K562 (cell line): ENCODE measurements around the gene OR4B1. TPM values are rescaled to one million over a fixed set of nuclear protein-coding genes. Genes with fewer than 3 reads are reported as not detected.
A peak's percentile ranks its signal among the peaks of the same experiment; 100 is the strongest.

Experiments
- ATAC-seq: fragments of 200-7000 bp; cut with Tn5 transposase; 3 replicates; pipeline ENCODE4 v1.9.1; 2020; ENCODE audit warnings: moderate library complexity
- Bru-seq: library from RNA; stranded (reverse); fragments of 400-500 nt; gene quantifications from one replicate; lab custom pipeline; 2021; lab: Mats Ljungman, UMichigan
- BruChase-seq, 2 experiments: library from RNA; stranded (reverse); fragments of 400-500 nt; gene quantifications; one replicate each; lab custom pipeline; 2021; lab: Mats Ljungman, UMichigan
- BruUV-seq: library from RNA; stranded (reverse); fragments of 400-500 nt; replicated peaks from 2 replicates; lab custom pipeline; 2021; lab: Mats Ljungman, UMichigan
- CTCF ChIA-PET: fragments of 300-600 bp; formaldehyde crosslinking; extraction: SDS; loops from one replicate; lab custom pipeline; 2021; ENCODE audit warnings: low intra/inter-chr PET ratio; lab: Yijun Ruan, JAX
- POLR2A ChIA-PET: fragments of 300-600, 350-650 bp; sonication (Branson Sonifier 250); formaldehyde crosslinking; extraction: SDS; loops from one replicate; lab custom pipeline; 2021; ENCODE audit warnings: antibody characterized with exemption, inconsistent platforms; lab: Yijun Ruan, JAX
- DNase-seq, 4 experiments: peaks; one replicate each; pipeline versions ENCODE4 v3.0.0 to v3.0.0-alpha.2; 2011 to 2018; ENCODE audit warnings: low spot score in 3 of 4, mixed read lengths in 3 of 4; ENCODE audit errors: extremely low read depth in 1 of 4
- FAIRE-seq: peaks from 2 replicates; lab custom pipeline; 2011; peaks lifted over from hg19 to GRCh38; lab: Jason Lieb, UNC
- H2AFZ ChIP-seq: 2 replicates; pipeline ENCODE4 v1.6.0; 2011; ENCODE audit warnings: low read depth, low read length, control low read depth, inconsistent platforms
- H3K27ac ChIP-seq: fragments of 200-600 bp; 3 replicates; pipeline ENCODE4 v1.8.0; 2011; ENCODE audit warnings: low read depth, mild to moderate bottlenecking, control low read depth, inconsistent platforms, low read length, moderate library complexity, mixed read lengths; ENCODE audit errors: extremely low read depth
- H3K27me3 ChIP-seq, 2 experiments: fragments of 300-600 bp in 1 of 2; 2 replicates in 1 of 2; 3 replicates in 1 of 2; pipeline versions ENCODE4 v1.6.0 to v1.8.0; 2011; ENCODE audit warnings: inconsistent platforms in 2 of 2, low read length in 2 of 2, mild to moderate bottlenecking in 1 of 2, mixed read lengths in 1 of 2, moderate library complexity in 1 of 2; ENCODE audit not compliant: control insufficient read depth in 2 of 2, insufficient read depth in 2 of 2
- H3K36me3 ChIP-seq: fragments of 300-600 bp; 3 replicates; pipeline ENCODE4 v1.8.0; 2011; ENCODE audit warnings: mild to moderate bottlenecking, low read length, inconsistent platforms; ENCODE audit not compliant: control insufficient read depth, insufficient read depth
- H3K4me1 ChIP-seq, 2 experiments: fragments of 200-600 bp in 1 of 2; replicated peaks in 1 of 2; 2 replicates in 1 of 2; 3 replicates in 1 of 2; pipeline versions ENCODE4 v1.5.1 to v1.8.0; 2011; ENCODE audit warnings: inconsistent platforms in 2 of 2, low read length in 2 of 2, mild to moderate bottlenecking in 1 of 2, mixed read lengths in 1 of 2, moderate library complexity in 1 of 2; ENCODE audit not compliant: control insufficient read depth in 2 of 2, insufficient read depth in 2 of 2
- H3K4me2 ChIP-seq: 2 replicates; pipeline ENCODE4 v1.6.1; 2011; ENCODE audit warnings: low read length, control low read depth, inconsistent platforms, mixed read lengths; ENCODE audit not compliant: insufficient read depth
- H3K4me3 ChIP-seq: fragments of 200-600 bp; sonication (generic), shearing (Covaris generic); 2 replicates; pipeline ENCODE4 v1.5.1; 2016; ENCODE audit warnings: control low read depth, inconsistent platforms
- H3K79me2 ChIP-seq: fragments of 200-600 bp; 3 replicates; pipeline ENCODE4 v1.8.0; 2011; ENCODE audit warnings: low read length, inconsistent platforms; ENCODE audit not compliant: control insufficient read depth, insufficient read depth
- H3K9ac ChIP-seq, 2 experiments: 2 replicates each; pipeline versions ENCODE4 v1.6.0 to v1.6.1; 2011; ENCODE audit warnings: low read depth in 2 of 2, low read length in 2 of 2, control low read depth in 1 of 2, inconsistent platforms in 1 of 2, mild to moderate bottlenecking in 1 of 2, mixed read lengths in 1 of 2; ENCODE audit not compliant: insufficient read depth in 1 of 2
- H3K9me1 ChIP-seq: one replicate; pipeline ENCODE4 v1.6.0; 2011; ENCODE audit warnings: inconsistent platforms, mild to moderate bottlenecking, low read length, moderate library complexity; ENCODE audit not compliant: control insufficient read depth, insufficient read depth
- H3K9me3 ChIP-seq: replicated peaks from 2 replicates; pipeline ENCODE4 v1.5.1; 2011; ENCODE audit warnings: low read depth, low read length, inconsistent platforms; ENCODE audit not compliant: control insufficient read depth, insufficient read depth
- H4K20me1 ChIP-seq: replicated peaks from 2 replicates; pipeline ENCODE4 v1.6.1; 2011; ENCODE audit warnings: low read length, inconsistent platforms, mixed read lengths; ENCODE audit not compliant: control insufficient read depth, insufficient read depth
- C11orf30 ChIP-seq: fragments of 450-650 bp; IDR thresholded peaks from 2 replicates; pipeline ENCODE4 v1.6.1; 2016; ENCODE audit warnings: low read depth, mild to moderate bottlenecking
- DACH1 ChIP-seq: fragments of 450-650 bp; IDR thresholded peaks from 2 replicates; pipeline ENCODE4 v1.6.1; 2018; ENCODE audit not compliant: partially characterized antibody
- EHMT2 ChIP-seq: fragments of 450-650 bp; IDR thresholded peaks from 2 replicates; pipeline ENCODE4 v1.6.1; 2018; ENCODE audit warnings: antibody characterized with exemption
- FIP1L1 ChIP-seq: fragments of 200-400 bp; formaldehyde crosslinking; IDR thresholded peaks from 2 replicates; pipeline ENCODE4 v1.6.1; 2018; ENCODE audit warnings: mild to moderate bottlenecking, low read depth, low read length; ENCODE audit not compliant: poor library complexity, severe bottlenecking
- HDAC8 ChIP-seq: fragments of 450-650 bp; IDR thresholded peaks from 2 replicates; pipeline ENCODE4 v1.6.1; 2016; ENCODE audit warnings: mild to moderate bottlenecking, missing genetic modification characterization, moderate library complexity, missing compliant biosample characterization
- HOXB6 ChIP-seq: fragments of 250-450 bp; sonication (Bioruptor Pico); IDR thresholded peaks from 2 replicates; pipeline ENCODE4 v1.5.1; 2022; ENCODE audit warnings: mild to moderate bottlenecking, borderline replicate concordance
- KDM5B ChIP-seq: fragments of 200-600 bp; sonication (generic); IDR thresholded peaks from 2 replicates; pipeline ENCODE4 v1.6.1; 2012; ENCODE audit warnings: low read depth, mild to moderate bottlenecking, moderate library complexity, low read length, control low read depth, inconsistent platforms; ENCODE audit not compliant: insufficient replicate concordance
- MAZ ChIP-seq, 2 experiments: fragments of 450-650 bp in 1 of 2; sonication (generic) in 1 of 2; formaldehyde crosslinking; IDR thresholded peaks in 1 of 2; conservative IDR thresholded peaks in 1 of 2; 2 replicates each; pipeline versions ENCODE4 v1.4.0 to v1.5.0; 2020; ENCODE audit warnings: mild to moderate bottlenecking in 1 of 2, missing genetic modification reagents in 1 of 2
- NR4A1 ChIP-seq, 2 experiments: fragments of 250-450 bp in 1 of 2; fragments of 450-650 bp in 1 of 2; sonication (Bioruptor Pico) in 1 of 2; IDR thresholded peaks; 2 replicates each; pipeline versions ENCODE4 v1.4.0 to v1.6.1; 2016 to 2020; ENCODE audit warnings: mild to moderate bottlenecking in 2 of 2, missing compliant biosample characterization in 1 of 2, missing genetic modification characterization in 1 of 2, moderate library complexity in 1 of 2
- RBFOX2 ChIP-seq: fragments of 200-400 bp; formaldehyde crosslinking; IDR thresholded peaks from 2 replicates; pipeline ENCODE4 v1.6.1; 2017; ENCODE audit warnings: low read depth, mild to moderate bottlenecking, low read length, moderate library complexity
- RHOXF2B ChIP-seq: fragments of 250-450 bp; sonication (Bioruptor Pico); conservative IDR thresholded peaks from 2 replicates; pipeline ENCODE4 v1.5.1; 2021
- XRCC5 ChIP-seq: fragments of 200-400 bp; formaldehyde crosslinking; IDR thresholded peaks from 2 replicates; pipeline ENCODE4 v1.6.1; 2017; ENCODE audit warnings: low read depth, mild to moderate bottlenecking, low read length
- ZNF143 ChIP-seq: sonication (generic); formaldehyde crosslinking; IDR thresholded peaks from 2 replicates; pipeline ENCODE4 v1.9.0; 2022; ENCODE audit warnings: mild to moderate bottlenecking, missing genetic modification reagents
- ZNF174 ChIP-seq: fragments of 250-450 bp; sonication (Bioruptor Pico); IDR thresholded peaks from 2 replicates; pipeline ENCODE4 v1.4.0; 2020; ENCODE audit warnings: mild to moderate bottlenecking
- ZNF436 ChIP-seq: fragments of 250-450, 450-650 bp; sonication (Bioruptor Pico); formaldehyde crosslinking; IDR thresholded peaks from 2 replicates; pipeline ENCODE4 v1.7.0; 2020; ENCODE audit warnings: mild to moderate bottlenecking
- WGBS: fragments of 100-300 bp; shearing (Covaris generic); methylation state at CpG from one replicate; pipeline ENCODE4 v1.1.6; 2016; ENCODE audit warnings: low coverage, mixed read lengths; ENCODE audit not compliant: insufficient coverage; ENCODE audit errors: missing lambda C conversion rate; 5-methylcytosine and 5-hydroxymethylcytosine counted together
- in situ Hi-C: fragments of 300-500 bp; cut with MboI; formaldehyde crosslinking; loops from 4 replicates; pipeline ENCODE4 v1.15.0; 2018; ENCODE audit warnings: inconsistent platforms, mixed read lengths
- intact Hi-C: fragments of 100-400 bp; cut with micrococcal nuclease; formaldehyde crosslinking; loops from 2 replicates; pipeline ENCODE4 v1.14.2; 2022
- long read RNA-seq, 3 experiments: library from polyadenylated mRNA in 2 of 3; library from RNA in 1 of 3; unstranded in 2 of 3; stranded (forward) in 1 of 3; transcript quantifications; one replicate each; pipeline ENCODE4 v2.0.0, GENCODE V29; 2019 to 2022
- polyA minus RNA-seq, 3 experiments: library from RNA; depleted of rRNA, polyadenylated mRNA; stranded (reverse); fragments of >200 nt; gene quantifications; 2 replicates each; pipeline ENCODE4 v1.2.3, GENCODE V29; 2011
- polyA plus RNA-seq, 8 experiments: library from polyadenylated mRNA; depleted of rRNA in 4 of 8; stranded (reverse) in 5 of 8; unstranded in 3 of 8; fragments of >200 nt; fragmentation: Nextera tagmentation in 2 of 8; fragmentation: Illumina TruSeq in 1 of 8; extraction: Ambion mirVana in 2 of 8; extraction: Trizol in 1 of 8; gene quantifications; 2 replicates each; pipeline versions ENCODE4 v1.2.1 to v1.2.3, GENCODE V29; 2011 to 2014; ENCODE audit warnings: inconsistent platforms in 1 of 8, missing spikeins in 1 of 8
- total RNA-seq, 7 experiments: library from RNA; depleted of rRNA in 6 of 7; stranded (reverse); fragments of >200 nt in 6 of 7; fragmentation: Illumina TruSeq in 2 of 7; extraction: Trizol in 2 of 7; gene quantifications; 2 replicates each; pipeline versions ENCODE4 v1.2.1 to v1.2.3, GENCODE V29; 2011 to 2021; ENCODE audit warnings: low replicate concordance in 1 of 7
- TF ChIP-seq, protein P1 (sequence below): fragments of 450-650 bp; IDR thresholded peaks from 2 replicates; pipeline ENCODE4 v1.6.1; 2018; ENCODE audit not compliant: partially characterized antibody

OR4B1 gene, protein sequence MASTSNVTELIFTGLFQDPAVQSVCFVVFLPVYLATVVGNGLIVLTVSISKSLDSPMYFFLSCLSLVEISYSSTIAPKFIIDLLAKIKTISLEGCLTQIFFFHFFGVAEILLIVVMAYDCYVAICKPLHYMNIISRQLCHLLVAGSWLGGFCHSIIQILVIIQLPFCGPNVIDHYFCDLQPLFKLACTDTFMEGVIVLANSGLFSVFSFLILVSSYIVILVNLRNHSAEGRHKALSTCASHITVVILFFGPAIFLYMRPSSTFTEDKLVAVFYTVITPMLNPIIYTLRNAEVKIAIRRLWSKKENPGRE
- total RNA-seq (2011; cell fraction: chromatin; rRNA removed; ENCODE audit: low replicate concordance) = not detected in 2 replicates
- not detected in 2 replicates for total RNA-seq (2011; cell fraction: nucleolus; rRNA removed)
- not detected in 2 replicates for total RNA-seq (2011; cell fraction: nucleoplasm; rRNA removed)
- not detected in 2 replicates for total RNA-seq (2014; rRNA removed)
- total RNA-seq (2014; rRNA removed; fragmentation: Illumina TruSeq; extraction: Trizol) = not detected in 2 replicates
- total RNA-seq (2015; rRNA removed; fragmentation: Illumina TruSeq; extraction: Trizol) = not detected in 2 replicates
- not detected in 2 replicates for total RNA-seq (2021)
- polyA plus RNA-seq (2011; rRNA removed) = not detected in 2 replicates
- not detected in 2 replicates for polyA plus RNA-seq (2011; cell fraction: cytosol; rRNA removed)
- polyA plus RNA-seq (2011; cell fraction: nucleus; rRNA removed) = not detected in 2 replicates
- polyA plus RNA-seq (2012) = not detected in 2 replicates
- polyA plus RNA-seq (2014; fragmentation: Illumina TruSeq; extraction: Trizol) = not detected in 2 replicates
- not detected for polyA plus RNA-seq (2014; fragmentation: Nextera tagmentation; extraction: Ambion mirVana)
- polyA plus RNA-seq (2014; rRNA removed) = not detected in 2 replicates
- not detected in 2 replicates for polyA minus RNA-seq (2011; rRNA and poly(A)+ RNA removed)
- polyA minus RNA-seq (2011; cell fraction: cytosol; rRNA and poly(A)+ RNA removed) = not detected in 2 replicates
- polyA minus RNA-seq (2011; cell fraction: nucleus; rRNA and poly(A)+ RNA removed) = not detected in 2 replicates
- not detected for Bru-seq, nascent RNA
- BruChase-seq, experiment 1, labeled RNA remaining after a 2-hour chase = percentile 24 among the genes with signal in this experiment
- BruChase-seq, experiment 2, labeled RNA remaining after a 6-hour chase = not detected
- long read RNA-seq, experiment 1 = 0 reads
- long read RNA-seq, experiment 2 = 0 reads
- long read RNA-seq, experiment 3 = 0 reads

- H3K36me3 ChIP-seq = no peaks in the 10 kb centered on the region
- H3K4me3 ChIP-seq = no peak within 1 kb of the TSS
- BruUV-seq = no TSS peak
- 0% methylated on average over 2 of the region's 2 CpGs for WGBS
- no peak within 1 kb of the TSS for H3K27ac ChIP-seq
- H3K27me3 ChIP-seq = no peaks in the 10 kb centered on the region
- H4K20me1 ChIP-seq = no peaks in the 10 kb centered on the region
- no peaks in the 10 kb centered on the region for H3K79me2 ChIP-seq
- no peak for ATAC-seq
- H3K9me1 ChIP-seq = no peaks in the 10 kb centered on the region
- FAIRE-seq = no peak
- in situ Hi-C loops = no loop called here
- no peaks in the 10 kb centered on the region for H3K4me1 ChIP-seq
- ChIA-PET POLR2A (no interaction called here), CTCF (no interaction called here)
- H3K9me3 ChIP-seq = no peaks in the 10 kb centered on the region
- no peak within 1 kb of the TSS for H3K9ac ChIP-seq
- no peak within 1 kb of the TSS for H3K4me2 ChIP-seq
- no peak for DNase-seq
- intact Hi-C loops = no loop called here
- H2AFZ ChIP-seq = no peak within 1 kb of the TSS
- no peak for TF ChIP-seq DACH1
- TF ChIP-seq MAZ (CRISPR knock-in tag; conservative IDR thresholded peaks at IDR 0.05 in 1 of 2, IDR thresholded peaks at IDR 0.05 in 1 of 2) = no peak
- no peak for TF ChIP-seq KDM5B
- TF ChIP-seq XRCC5 = no peak
- TF ChIP-seq EHMT2 = no peak
- TF ChIP-seq NR4A1 (CRISPR knock-in tag; IDR thresholded peaks at IDR 0.05) = no peak
- no peak for TF ChIP-seq NR4A1 (tag; IDR thresholded peaks at IDR 0.05)
- no peak for TF ChIP-seq RHOXF2B (CRISPR knock-in tag)
- TF ChIP-seq FIP1L1 = no peak
- no peak for TF ChIP-seq ZNF174
- no peak for TF ChIP-seq C11orf30
- TF ChIP-seq ZNF143 (CRISPR knock-in tag) = no peak
- no peak for TF ChIP-seq RBFOX2
- TF ChIP-seq, protein P1, sequence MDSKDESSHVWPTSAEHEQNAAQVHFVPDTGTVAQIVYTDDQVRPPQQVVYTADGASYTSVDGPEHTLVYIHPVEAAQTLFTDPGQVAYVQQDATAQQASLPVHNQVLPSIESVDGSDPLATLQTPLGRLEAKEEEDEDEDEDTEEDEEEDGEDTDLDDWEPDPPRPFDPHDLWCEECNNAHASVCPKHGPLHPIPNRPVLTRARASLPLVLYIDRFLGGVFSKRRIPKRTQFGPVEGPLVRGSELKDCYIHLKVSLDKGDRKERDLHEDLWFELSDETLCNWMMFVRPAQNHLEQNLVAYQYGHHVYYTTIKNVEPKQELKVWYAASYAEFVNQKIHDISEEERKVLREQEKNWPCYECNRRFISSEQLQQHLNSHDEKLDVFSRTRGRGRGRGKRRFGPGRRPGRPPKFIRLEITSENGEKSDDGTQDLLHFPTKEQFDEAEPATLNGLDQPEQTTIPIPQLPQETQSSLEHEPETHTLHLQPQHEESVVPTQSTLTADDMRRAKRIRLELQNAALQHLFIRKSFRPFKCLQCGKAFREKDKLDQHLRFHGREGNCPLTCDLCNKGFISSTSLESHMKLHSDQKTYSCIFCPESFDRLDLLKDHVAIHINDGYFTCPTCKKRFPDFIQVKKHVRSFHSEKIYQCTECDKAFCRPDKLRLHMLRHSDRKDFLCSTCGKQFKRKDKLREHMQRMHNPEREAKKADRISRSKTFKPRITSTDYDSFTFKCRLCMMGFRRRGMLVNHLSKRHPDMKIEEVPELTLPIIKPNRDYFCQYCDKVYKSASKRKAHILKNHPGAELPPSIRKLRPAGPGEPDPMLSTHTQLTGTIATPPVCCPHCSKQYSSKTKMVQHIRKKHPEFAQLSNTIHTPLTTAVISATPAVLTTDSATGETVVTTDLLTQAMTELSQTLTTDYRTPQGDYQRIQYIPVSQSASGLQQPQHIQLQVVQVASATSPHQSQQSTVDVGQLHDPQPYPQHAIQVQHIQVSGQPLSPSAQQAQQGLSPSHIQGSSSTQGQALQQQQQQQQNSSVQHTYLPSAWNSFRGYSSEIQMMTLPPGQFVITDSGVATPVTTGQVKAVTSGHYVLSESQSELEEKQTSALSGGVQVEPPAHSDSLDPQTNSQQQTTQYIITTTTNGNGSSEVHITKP = no peak
- TF ChIP-seq HDAC8 (tag) = no peak
- no peak for TF ChIP-seq HOXB6
- no peak for TF ChIP-seq ZNF436 (CRISPR knock-in tag)
These were observed at the start of gene OR4B1 for GRCh38 chr11:48216510-48216909. Gene OR4B1 (plus strand): TSS chr11:48216810. CDS start chr11:48216810, 0 bp downstream.
